HL-60 (cell line): ENCODE measurements around the gene TMEM151A.

Experiments used
- DNase-seq, 2 experiments: peaks; one replicate each; pipeline ENCODE4 v3.0.0-alpha.2; 2010 to 2020; ENCODE audit warnings: low read depth in 1 of 2, low spot score in 1 of 2
- H3K27ac ChIP-seq: fragments of 250-450 bp; sonication (Bioruptor Pico); replicated peaks from 2 replicates; pipeline ENCODE4 v1.5.1; 2020; ENCODE audit warnings: mild to moderate bottlenecking, moderate library complexity
- H3K27me3 ChIP-seq: fragments of 250-450 bp; sonication (Bioruptor Pico); 2 replicates; pipeline ENCODE4 v1.5.1; 2021; ENCODE audit warnings: mild to moderate bottlenecking, moderate library complexity; ENCODE audit not compliant: insufficient read depth, poor library complexity, severe bottlenecking
- H3K4me3 ChIP-seq: replicated peaks from 2 replicates; pipeline ENCODE4 v1.5.1; 2011; ENCODE audit warnings: mild to moderate bottlenecking, control low read depth, low read length; ENCODE audit not compliant: insufficient read depth
- CTCF ChIP-seq: IDR thresholded peaks from one replicate; pipeline ENCODE4 v1.5.1; 2011; ENCODE audit warnings: low read length, control low read depth, inconsistent platforms; ENCODE audit not compliant: insufficient read depth
- GABPA ChIP-seq: IDR thresholded peaks from 2 replicates; pipeline ENCODE4 v1.6.1; 2012; ENCODE audit warnings: low read depth
- POLR2AphosphoS5 ChIP-seq: IDR thresholded peaks from 2 replicates; pipeline ENCODE4 v1.6.1; 2012; ENCODE audit warnings: low read depth
- REST ChIP-seq: IDR thresholded peaks from 2 replicates; pipeline ENCODE4 v1.6.1; 2012; ENCODE audit warnings: low read depth; ENCODE audit not compliant: insufficient replicate concordance
- SPI1 ChIP-seq: IDR thresholded peaks from 2 replicates; pipeline ENCODE4 v1.6.1; 2012; ENCODE audit warnings: low read depth, mild to moderate bottlenecking, borderline replicate concordance

Gene TMEM151A

GRCh38 chr11:66287211-66287888 lies 4.3 kb upstream of the TMEM151A start:
- peak overlapping the region; percentile 90 for H3K4me3 ChIP-seq
- peaks cover 11% of the 10 kb centered on the region for H3K27me3 ChIP-seq
- peak; percentile 64; the same call in 1 of the 2 replicates for TF ChIP-seq SPI1
- TF ChIP-seq POLR2AphosphoS5 = peak; percentile 22; the same call in 1 of the 2 replicates
- no peak for TF ChIP-seq GABPA
- peak overlapping the region; percentile 60 for H3K27ac ChIP-seq
- DNase-seq = peak in 1 of 2 experiments; percentile 64

- H3K27ac ChIP-seq = peak overlapping the region; percentile 60
- H3K4me3 ChIP-seq = peak overlapping the region; percentile 90
- DNase-seq = peak in 1 of 2 experiments; percentile 12
- no peak for TF ChIP-seq CTCF
- 0 out of 2 replicates have a peak, but pooled peaks have one; percentile 14 for TF ChIP-seq POLR2AphosphoS5
- peaks cover 17% of the 10 kb centered on the region for H3K27me3 ChIP-seq
Observed at GRCh38 chr11:66287889-66288670, 3.6 kb upstream of the TMEM151A start.

GRCh38 chr11:66288671-66289547 lies 2.8 kb upstream of the TMEM151A start, which contains the start of gene YIF1A:
YIF1A (minus strand) TSS chr11:66289143; CDS start chr11:66288985, 158 bp downstream.
- DNase-seq = peak; percentile 99 to 100
- Histone ChIP-seq H3K27me3 (peaks cover 17% of the 10 kb centered on the region), H3K27ac (peak within 1 kb of the TSS; percentile 60), H3K4me3 (peak within 1 kb of the TSS; percentile 90)
- TF ChIP-seq REST = no peak
- TF ChIP-seq GABPA = peak; percentile 73; the same call in 1 of the 2 replicates
- no peak for TF ChIP-seq SPI1
- no peak for TF ChIP-seq CTCF
- peak; percentile 81 for TF ChIP-seq POLR2AphosphoS5

GRCh38 chr11:66289548-66290329 lies 2.0 kb upstream of the TMEM151A start:
- DNase-seq = peak in 1 of 2 experiments; percentile 69
- Histone ChIP-seq H3K27me3 (peaks cover 17% of the 10 kb centered on the region), H3K27ac (peak overlapping the region; percentile 44), H3K4me3 (peak overlapping the region; percentile 58)
- TF ChIP-seq GABPA = no peak
- peak; percentile 99 for TF ChIP-seq REST
